ENCODE data around the gene BCAS3.

GRCh38 chr17:61280338-61280737, 602.7 kb downstream of the BCAS3 start:
- TF ChIP-seq CTCF (IDR thresholded peaks at IDR 0.05), result no peak
- TF ChIP-seq POLR2AphosphoS5 (IDR thresholded peaks at IDR 0.05), result no peak
- TF ChIP-seq POLR2A (IDR thresholded peaks at IDR 0.05), result no peak
- TF ChIP-seq EP300 (IDR thresholded peaks at IDR 0.05; ENCODE audit: low read depth), result no peak

All from transverse colon (tissue), 4 donors.